HL-60 (cell line): ENCODE results near the gene TBCD.

Experiments
- CTCF ChIP-seq: IDR thresholded peaks from one replicate; pipeline ENCODE4 v1.5.1; 2011; ENCODE audit warnings: low read length, control low read depth, inconsistent platforms; ENCODE audit not compliant: insufficient read depth
- REST ChIP-seq: IDR thresholded peaks from 2 replicates; pipeline ENCODE4 v1.6.1; 2012; ENCODE audit warnings: low read depth; ENCODE audit not compliant: insufficient replicate concordance

GRCh38 chr17:82985973-82986372 is 234.1 kb downstream of the TBCD start:
- TF ChIP-seq CTCF (no peak), REST (no peak)
